HCT116 (cell line): Measurements from ENCODE around the gene RFWD3. TPM values are rescaled to one million over a fixed set of nuclear protein-coding genes. Genes with fewer than 3 reads are reported as not detected.

ENCODE experiments used
- ATAC-seq: fragments of 200-7000 bp; cut with Tn5 transposase; 2 replicates; pipeline ENCODE4 v1.9.1; 2020; ENCODE audit warnings: mild to moderate bottlenecking, moderate library complexity
- BruUV-seq: library from RNA; stranded (reverse); fragments of 400-500 nt; replicated peaks from 2 replicates; lab custom pipeline; 2021; lab: Mats Ljungman, UMichigan
- CTCF ChIA-PET: fragments of 300-600 bp; sonication (Branson Sonifier 250); formaldehyde crosslinking; loops from one replicate; lab custom pipeline; 2021; ENCODE audit warnings: antibody characterized with exemption; lab: Charles Lee
- POLR2A ChIA-PET: fragments of 300-600, 350-600 bp; sonication (Branson Sonifier 250); formaldehyde crosslinking; loops from one replicate; lab custom pipeline; 2021; ENCODE audit warnings: antibody characterized with exemption; lab: Charles Lee
- RAD21 ChIA-PET, 2 experiments: fragments of 300-600 bp; sonication (Branson Sonifier 250); formaldehyde crosslinking; loops; one replicate each; lab custom pipeline; 2023; ENCODE audit warnings: low total read pairs in 2 of 2; ENCODE audit not compliant: uncharacterized antibody in 2 of 2, unreplicated experiment in 2 of 2, low non-redundant PET in 1 of 2; lab: Charles Lee
- DNase-seq: peaks from one replicate; pipeline ENCODE4 v3.0.0-alpha.2; 2010; ENCODE audit warnings: low read depth, low spot score
- H2AFZ ChIP-seq: fragments of 200-600 bp; shearing (Covaris generic), sonication (generic); 2 replicates; pipeline ENCODE4 v1.6.1; 2017; ENCODE audit warnings: low read depth, mixed run types, mixed read lengths, antibody characterized with exemption, low read length; ENCODE audit not compliant: poor library complexity, severe bottlenecking
- H3K27ac ChIP-seq: 2 replicates; pipeline ENCODE4 v1.5.1; 2012; ENCODE audit warnings: low read depth, low read length
- H3K27me3 ChIP-seq: fragments of 200-600 bp; sonication (generic); 2 replicates; pipeline ENCODE4 v1.6.1; 2016; ENCODE audit warnings: mixed run types, low read length, mixed read lengths; ENCODE audit not compliant: insufficient read depth
- H3K36me3 ChIP-seq, 2 experiments: fragments of 200-500 bp in 1 of 2; fragments of 200-600 bp in 1 of 2; sonication (Bioruptor generic) in 1 of 2; sonication (generic) in 1 of 2; 2 replicates each; pipeline versions ENCODE4 v1.5.1 to v1.6.1; 2014 to 2016; ENCODE audit warnings: low read length in 2 of 2, inconsistent platforms in 1 of 2, mixed read lengths in 1 of 2, mixed run types in 1 of 2; ENCODE audit not compliant: insufficient read depth in 2 of 2, control insufficient read depth in 1 of 2
- H3K4me1 ChIP-seq, 2 experiments: fragments of 200-600 bp in 1 of 2; sonication (generic) in 1 of 2; 2 replicates each; pipeline versions ENCODE4 v1.5.1 to v1.6.1; 2012 to 2017; ENCODE audit warnings: low read length in 2 of 2, inconsistent platforms in 1 of 2, mild to moderate bottlenecking in 1 of 2, mixed read lengths in 1 of 2, mixed run types in 1 of 2, moderate library complexity in 1 of 2; ENCODE audit not compliant: insufficient read depth in 2 of 2, control insufficient read depth in 1 of 2
- H3K4me2 ChIP-seq: fragments of 200-600 bp; sonication (generic); 2 replicates; pipeline ENCODE4 v1.6.1; 2017; ENCODE audit warnings: mixed run types, low read length, mixed read lengths
- H3K4me3 ChIP-seq, 2 experiments: fragments of 200-600 bp in 1 of 2; sonication (generic) in 1 of 2; replicated peaks in 1 of 2; 2 replicates each; pipeline ENCODE4 v1.5.1; 2011 to 2016; ENCODE audit warnings: low read length in 2 of 2, control low read depth in 1 of 2, low read depth in 1 of 2, mild to moderate bottlenecking in 1 of 2, mixed read lengths in 1 of 2, mixed run types in 1 of 2
- H3K79me2 ChIP-seq: fragments of 200-600 bp; sonication (generic); 2 replicates; pipeline ENCODE4 v1.6.1; 2017; ENCODE audit warnings: mild to moderate bottlenecking, mixed run types, low read length, moderate library complexity, mixed read lengths; ENCODE audit not compliant: insufficient read depth
- H3K9ac ChIP-seq: fragments of 200-600 bp; sonication (generic); 2 replicates; pipeline ENCODE4 v1.6.1; 2016; ENCODE audit warnings: low read length, mixed read lengths
- H3K9me2 ChIP-seq: fragments of 200-600 bp; sonication (generic), shearing (Covaris generic); 2 replicates; pipeline ENCODE4 v1.6.1; 2017; ENCODE audit warnings: mixed run types, mild to moderate bottlenecking, moderate library complexity; ENCODE audit not compliant: insufficient read depth
- H3K9me3 ChIP-seq, 2 experiments: fragments of 200-500 bp in 1 of 2; fragments of 200-600 bp in 1 of 2; sonication (Bioruptor generic) in 1 of 2; sonication (generic) in 1 of 2; 2 replicates each; pipeline ENCODE4 v1.6.1; 2014 to 2017; ENCODE audit warnings: low read length in 2 of 2, mixed read lengths in 2 of 2, inconsistent platforms in 1 of 2, low read depth in 1 of 2, mild to moderate bottlenecking in 1 of 2, mixed run types in 1 of 2, moderate library complexity in 1 of 2; ENCODE audit not compliant: control insufficient read depth in 1 of 2, insufficient read depth in 1 of 2
- H4K20me1 ChIP-seq: fragments of 200-600 bp; sonication (generic), shearing (Covaris generic); 2 replicates; pipeline ENCODE4 v1.6.1; 2017; ENCODE audit warnings: mixed run types, mild to moderate bottlenecking, moderate library complexity; ENCODE audit not compliant: insufficient read depth
- CEBPB ChIP-seq: IDR thresholded peaks from 2 replicates; pipeline ENCODE4 v1.6.1; 2012; ENCODE audit warnings: low read depth
- EGR1 ChIP-seq: IDR thresholded peaks from 2 replicates; pipeline ENCODE4 v1.6.1; 2012; ENCODE audit warnings: low read depth
- EZH2 ChIP-seq: fragments of 200-600 bp; sonication (generic); IDR thresholded peaks from 2 replicates; pipeline ENCODE4 v1.6.1; 2017; ENCODE audit warnings: antibody characterized with exemption, mixed run types
- FOSL1 ChIP-seq: IDR thresholded peaks from 2 replicates; pipeline ENCODE4 v1.6.1; 2012; ENCODE audit warnings: low read depth
- JUND ChIP-seq: IDR thresholded peaks from 2 replicates; pipeline ENCODE4 v1.6.1; 2012
- POLR2A ChIP-seq: IDR thresholded peaks from 2 replicates; pipeline ENCODE4 v1.7.0; 2011; ENCODE audit warnings: borderline replicate concordance; ENCODE audit not compliant: insufficient read depth, insufficient read length; ENCODE audit errors: extremely low read depth
- POLR2AphosphoS5 ChIP-seq: IDR thresholded peaks from 2 replicates; pipeline ENCODE4 v1.6.1; 2011; ENCODE audit warnings: mild to moderate bottlenecking, low read depth, low read length, moderate library complexity
- SIN3A ChIP-seq: IDR thresholded peaks from 2 replicates; pipeline ENCODE4 v1.6.1; 2012; ENCODE audit warnings: low read depth
- SP1 ChIP-seq: IDR thresholded peaks from 2 replicates; pipeline ENCODE4 v1.6.1; 2012; ENCODE audit warnings: low read depth
- TCF7L2 ChIP-seq: IDR thresholded peaks from 2 replicates; pipeline ENCODE4 v1.7.0; 2011; ENCODE audit warnings: borderline replicate concordance, inconsistent platforms; ENCODE audit not compliant: insufficient read depth, insufficient read length; ENCODE audit errors: extremely low read depth
- YY1 ChIP-seq: IDR thresholded peaks from 2 replicates; pipeline ENCODE4 v1.6.1; 2011; ENCODE audit warnings: low read length, low read depth, moderate library complexity, mild to moderate bottlenecking; ENCODE audit not compliant: insufficient replicate concordance; ENCODE audit errors: extremely low read depth
- ZNF274 ChIP-seq: fragments of 200-500 bp; sonication (Bioruptor generic); IDR thresholded peaks from 2 replicates; pipeline ENCODE4 v1.6.1; 2014; ENCODE audit warnings: mild to moderate bottlenecking, low read depth, low read length, inconsistent platforms
- intact Hi-C: fragments of 100-400 bp; cut with micrococcal nuclease; formaldehyde crosslinking; loops from 2 replicates; pipeline ENCODE4 v1.10.0; 2022
- total RNA-seq: library from RNA; stranded (reverse); gene quantifications from one replicate; pipeline ENCODE4 v1.2.1, GENCODE V29; 2021; ENCODE audit not compliant: unreplicated experiment
- TF ChIP-seq, protein P1 (sequence below): IDR thresholded peaks from 2 replicates; pipeline ENCODE4 v1.6.1; 2012
- TF ChIP-seq, protein P2 (sequence below), 3 experiments: fragments of 200-600 bp in 1 of 3; sonication (generic) in 1 of 3; IDR thresholded peaks in 2 of 3; conservative IDR thresholded peaks in 1 of 3; 2 replicates each; pipeline ENCODE4 v1.5.1; 2012 to 2017; ENCODE audit warnings: low read depth in 2 of 3, low read length in 2 of 3, antibody characterized with exemption in 1 of 3, borderline replicate concordance in 1 of 3, control low read depth in 1 of 3, mild to moderate bottlenecking in 1 of 3, mixed read lengths in 1 of 3, mixed run types in 1 of 3, moderate library complexity in 1 of 3; ENCODE audit not compliant: insufficient read depth in 1 of 3

RFWD3 gene
- total RNA-seq, 1 experiment from 2014 or later, result 83.6 TPM

DNA sequence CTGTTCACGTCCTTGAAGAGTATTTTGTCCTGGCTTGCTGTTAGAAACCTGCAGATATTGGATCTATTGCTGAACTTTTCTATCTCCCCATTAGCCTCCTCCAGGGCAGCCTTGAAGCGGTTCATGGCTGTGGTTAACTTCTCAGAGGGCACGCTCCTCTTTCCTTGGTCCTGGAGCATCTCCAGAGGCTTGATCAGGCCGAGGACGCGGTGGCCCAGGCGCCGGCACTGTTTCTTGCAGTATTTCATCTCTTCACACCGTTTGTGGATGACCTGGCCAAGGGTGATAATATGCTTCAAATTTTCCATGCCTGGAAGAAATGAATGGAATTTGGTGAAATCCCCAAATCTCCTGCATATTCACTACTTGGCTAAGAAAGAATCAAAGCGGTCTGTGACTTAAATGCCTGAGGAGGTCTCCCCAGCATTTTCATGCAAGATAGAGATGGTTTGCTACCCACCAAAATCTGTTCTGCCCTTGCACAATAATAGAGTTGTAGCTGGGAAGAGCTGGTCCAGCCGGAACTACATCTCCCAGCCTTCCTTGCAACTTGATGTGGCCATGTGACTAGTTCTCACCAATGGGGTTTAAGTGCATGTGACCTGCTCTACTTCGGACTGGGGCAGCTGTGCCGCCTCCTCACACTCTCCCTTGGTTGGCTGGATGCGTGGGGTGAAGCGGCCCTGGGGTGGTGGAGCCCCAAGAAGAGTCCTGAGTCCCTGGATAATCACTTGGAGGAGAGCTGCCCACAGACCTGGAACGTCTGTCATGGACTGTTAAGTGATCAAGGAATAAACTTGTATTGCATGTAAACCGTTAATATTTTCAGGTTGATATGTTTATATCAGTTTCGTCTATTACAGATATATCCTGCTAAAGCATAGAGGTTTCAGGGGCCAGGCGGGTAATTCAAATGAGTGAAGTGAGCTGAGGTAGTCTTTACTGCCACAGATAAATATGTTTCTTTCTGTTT lies 29.1 kb upstream of the RFWD3 start:
- Histone ChIP-seq H3K36me3 (peaks cover 0 to 12% of the 10 kb centered on the region in 2 experiments; a peak in 1 of 4 replicates), H3K4me3 (peak overlapping the region; percentile 36 to 53), H3K4me1 (peaks cover 0 to 14% of the 10 kb centered on the region in 2 experiments; a peak in 2 of 4 replicates), H3K4me2 (peak overlapping the region; percentile 78), H3K9me2 (no peaks in the 10 kb centered on the region), H3K9ac (peak overlapping the region; percentile 27), H3K9me3 (no peaks in the 10 kb centered on the region), H3K27ac (no peak overlapping the region), H2AFZ (peak overlapping the region; percentile 13), H3K79me2 (no peaks in the 10 kb centered on the region; the same call in 1 of the 2 replicates), H4K20me1 (no peaks in the 10 kb centered on the region), H3K27me3 (no peaks in the 10 kb centered on the region)
- TF ChIP-seq, protein P1, sequence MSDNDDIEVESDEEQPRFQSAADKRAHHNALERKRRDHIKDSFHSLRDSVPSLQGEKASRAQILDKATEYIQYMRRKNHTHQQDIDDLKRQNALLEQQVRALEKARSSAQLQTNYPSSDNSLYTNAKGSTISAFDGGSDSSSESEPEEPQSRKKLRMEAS, result peak; percentile 65
- TF ChIP-seq POLR2A (peak; percentile 43), EGR1 (no peak), SP1 (peak; percentile 93), SIN3A (no peak), EZH2 (no peak), CEBPB (no peak), FOSL1 (no peak), POLR2AphosphoS5 (peak; percentile 86), JUND (no peak), ZNF274 (no peak), TCF7L2 (no peak), YY1 (peak; percentile 52)
- TF ChIP-seq, protein P2, sequence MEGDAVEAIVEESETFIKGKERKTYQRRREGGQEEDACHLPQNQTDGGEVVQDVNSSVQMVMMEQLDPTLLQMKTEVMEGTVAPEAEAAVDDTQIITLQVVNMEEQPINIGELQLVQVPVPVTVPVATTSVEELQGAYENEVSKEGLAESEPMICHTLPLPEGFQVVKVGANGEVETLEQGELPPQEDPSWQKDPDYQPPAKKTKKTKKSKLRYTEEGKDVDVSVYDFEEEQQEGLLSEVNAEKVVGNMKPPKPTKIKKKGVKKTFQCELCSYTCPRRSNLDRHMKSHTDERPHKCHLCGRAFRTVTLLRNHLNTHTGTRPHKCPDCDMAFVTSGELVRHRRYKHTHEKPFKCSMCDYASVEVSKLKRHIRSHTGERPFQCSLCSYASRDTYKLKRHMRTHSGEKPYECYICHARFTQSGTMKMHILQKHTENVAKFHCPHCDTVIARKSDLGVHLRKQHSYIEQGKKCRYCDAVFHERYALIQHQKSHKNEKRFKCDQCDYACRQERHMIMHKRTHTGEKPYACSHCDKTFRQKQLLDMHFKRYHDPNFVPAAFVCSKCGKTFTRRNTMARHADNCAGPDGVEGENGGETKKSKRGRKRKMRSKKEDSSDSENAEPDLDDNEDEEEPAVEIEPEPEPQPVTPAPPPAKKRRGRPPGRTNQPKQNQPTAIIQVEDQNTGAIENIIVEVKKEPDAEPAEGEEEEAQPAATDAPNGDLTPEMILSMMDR (IDR thresholded peaks at IDR 0.05 in 2 of 3, conservative IDR thresholded peaks at IDR 0.05 in 1 of 3; ENCODE audit: borderline replicate concordance in 1 of 3, insufficient read depth in 1 of 3, low read depth in 2 of 3, low read length in 2 of 3), result no peak
- DNase-seq (peak; percentile 88), ATAC-seq (peak; percentile 90)
- intact Hi-C loops, result no loop called here
- CTCF ChIA-PET, result interaction anchor here (1.5 kb wide), 1 partner anchor 167 kb away, joined by 4 read pairs; no protein-coding TSS in a partner anchor
- POLR2A ChIA-PET, result interaction anchor here (1.4 kb wide), 1 partner anchor 29 kb away, joined by 5 read pairs; the partner anchor contains the start of gene RFWD3
- RAD21 ChIA-PET, result interaction anchor here in 1 of 2 experiments (0.5 kb wide), 1 partner anchor 172 kb away, joined by 4 read pairs; no protein-coding TSS in a partner anchor
- TSS peak; percentile 98 for BruUV-seq
